T1000 (cell line): ENCODE results near the gene ORC6.

Source experiments
- DNase-seq: peaks from one replicate; lab custom pipeline; 2025; ENCODE audit warnings: mixed read lengths; lab: John Stamatoyannopoulos, UW

Gene ORC6

GRCh38 chr16:46731691-46732555 is 42.5 kb downstream of the ORC6 start:
- DNase-seq = no peak

GRCh38 chr16:46732561-46732960 is 43.1 kb downstream of the ORC6 start:
- no peak for DNase-seq

GRCh38 chr16:46733319-46733830 is 43.9 kb downstream of the ORC6 start:
- DNase-seq = no peak

GRCh38 chr16:46736695-46737094 is 47.2 kb downstream of the ORC6 start:
- DNase-seq = no peak

GRCh38 chr16:46737621-46738214 is 48.3 kb downstream of the ORC6 start:
- no peak for DNase-seq

- no peak for DNase-seq
Measured at GRCh38 chr16:46739934-46740333, 50.5 kb downstream of the ORC6 start.

GRCh38 chr16:46743232-46743719 is 53.8 kb downstream of the ORC6 start:
- no peak for DNase-seq

GRCh38 chr16:46745617-46746016 is 56.2 kb downstream of the ORC6 start:
- no peak for DNase-seq

- DNase-seq = no peak
Measured at GRCh38 chr16:46746821-46747776, 57.6 kb downstream of the ORC6 start.
